A549 (cell line): ENCODE measurements around the gene CXCL6. TPM values are rescaled to one million over a fixed set of nuclear protein-coding genes. Genes with fewer than 3 reads are reported as not detected.

Experiments used
- ATAC-seq, 2 experiments: fragments of 200-7000 bp in 1 of 2; fragments of >200 bp in 1 of 2; cut with Nextera tagmentation in 1 of 2; cut with Tn5 transposase in 1 of 2; 3 replicates each; pipeline versions ENCODE4 v1.8.0 to v1.9.1; 2018 to 2020; ENCODE audit warnings: mild to moderate bottlenecking in 1 of 2, moderate library complexity in 1 of 2
- CTCF ChIA-PET: fragments of 300-600 bp; sonication (Branson Sonifier 250); formaldehyde crosslinking; extraction: SDS; loops from one replicate; lab custom pipeline; 2021; ENCODE audit warnings: antibody characterized with exemption, inconsistent platforms; lab: Yijun Ruan, JAX
- POLR2A ChIA-PET: fragments of 350-600 bp; formaldehyde crosslinking; extraction: SDS; loops from one replicate; lab custom pipeline; 2021; ENCODE audit warnings: antibody characterized with exemption, inconsistent platforms; lab: Yijun Ruan, JAX
- DNase-seq, 2 experiments: peaks; one replicate each; pipeline versions ENCODE4 v3.0.0 to v3.0.0-alpha.2; 2011 to 2016; ENCODE audit warnings: low read depth in 1 of 2, low spot score in 1 of 2
- FAIRE-seq: peaks from 2 replicates; lab custom pipeline; 2011; peaks lifted over from hg19 to GRCh38; lab: Jason Lieb, UNC
- H3K27ac ChIP-seq, 2 experiments: fragments of >200 bp; sonication (Bioruptor Twin); formaldehyde crosslinking; 3 replicates each; pipeline ENCODE4 v1.5.1; 2016 to 2017
- H3K4me1 ChIP-seq: fragments of >200 bp; sonication (Bioruptor Twin); formaldehyde crosslinking; 3 replicates; pipeline ENCODE4 v1.6.1; 2016
- H3K4me2 ChIP-seq: fragments of >200 bp; sonication (Bioruptor Twin); formaldehyde crosslinking; 3 replicates; pipeline ENCODE4 v1.6.1; 2016
- H3K4me3 ChIP-seq: fragments of >200 bp; sonication (Bioruptor Twin); formaldehyde crosslinking; 3 replicates; pipeline ENCODE4 v1.5.1; 2016
- H3K9me3 ChIP-seq: fragments of >200 bp; sonication (Bioruptor Twin); formaldehyde crosslinking; 3 replicates; pipeline ENCODE4 v1.6.1; 2016
- BCL3 ChIP-seq: fragments of >200 bp; sonication (Bioruptor Twin); formaldehyde crosslinking; IDR thresholded peaks from 3 replicates; pipeline ENCODE4 v1.6.1; 2016
- CBX8 ChIP-seq: fragments of 200-600 bp; sonication (generic); IDR thresholded peaks from 2 replicates; pipeline ENCODE4 v1.6.1; 2016
- CTCF ChIP-seq: fragments of >200 bp; sonication (Bioruptor Twin); formaldehyde crosslinking; IDR thresholded peaks from 3 replicates; pipeline ENCODE4 v1.5.1; 2016
- E2F6 ChIP-seq: IDR thresholded peaks from 2 replicates; pipeline ENCODE4 v1.6.1; 2012; ENCODE audit warnings: low read depth, borderline replicate concordance
- EHF ChIP-seq: fragments of 250-450 bp; sonication (Bioruptor Pico); IDR thresholded peaks from 2 replicates; pipeline ENCODE4 v1.5.0; 2020; ENCODE audit warnings: mild to moderate bottlenecking
- EHMT2 ChIP-seq: fragments of 200-600 bp; sonication (generic); IDR thresholded peaks from 2 replicates; pipeline ENCODE4 v1.6.1; 2016; ENCODE audit warnings: antibody characterized with exemption, low read depth, mild to moderate bottlenecking, moderate library complexity
- ELK1 ChIP-seq: fragments of 150-350 bp; IDR thresholded peaks from 2 replicates; pipeline ENCODE4 v1.6.1; 2014; ENCODE audit warnings: low read depth, mild to moderate bottlenecking, low read length
- EP300 ChIP-seq, 2 experiments: fragments of >200 bp; sonication (Bioruptor Twin); formaldehyde crosslinking; IDR thresholded peaks; 2 replicates in 1 of 2; 3 replicates in 1 of 2; pipeline ENCODE4 v1.6.1; 2016 to 2017
- ESRRA ChIP-seq: fragments of 150-350 bp; IDR thresholded peaks from 2 replicates; pipeline ENCODE4 v1.6.1; 2014; ENCODE audit warnings: mild to moderate bottlenecking, low read length, borderline replicate concordance
- FOSB ChIP-seq: fragments of 250-450 bp; sonication (Bioruptor Pico); IDR thresholded peaks from 2 replicates; pipeline ENCODE4 v1.5.0; 2020; ENCODE audit warnings: mild to moderate bottlenecking, moderate library complexity
- FOXS1 ChIP-seq: fragments of 250-450 bp; sonication (Bioruptor Pico); IDR thresholded peaks from 2 replicates; pipeline ENCODE4 v1.5.0; 2020; ENCODE audit warnings: mild to moderate bottlenecking, moderate library complexity
- GATA3 ChIP-seq: IDR thresholded peaks from 2 replicates; pipeline ENCODE4 v1.6.1; 2012; ENCODE audit warnings: borderline replicate concordance
- HDAC2 ChIP-seq: fragments of 200-600 bp; sonication (generic); IDR thresholded peaks from 2 replicates; pipeline ENCODE4 v1.6.1; 2016
- HEYL ChIP-seq: fragments of 250-450 bp; sonication (Bioruptor Pico); IDR thresholded peaks from 2 replicates; pipeline ENCODE4 v1.8.0; 2021; ENCODE audit warnings: mild to moderate bottlenecking, moderate library complexity
- HOXB13 ChIP-seq: fragments of 250-450 bp; sonication (Bioruptor Pico); IDR thresholded peaks from 2 replicates; pipeline ENCODE4 v1.5.0; 2020; ENCODE audit warnings: low read depth, mild to moderate bottlenecking, moderate library complexity
- HOXB5 ChIP-seq: fragments of 250-450 bp; sonication (Bioruptor Pico); IDR thresholded peaks from 2 replicates; pipeline ENCODE4 v1.5.0; 2020; ENCODE audit warnings: mild to moderate bottlenecking, moderate library complexity
- JUN ChIP-seq, 2 experiments: fragments of >200 bp; sonication (Bioruptor Twin); formaldehyde crosslinking; IDR thresholded peaks; 2 replicates in 1 of 2; 3 replicates in 1 of 2; pipeline ENCODE4 v1.6.1; 2016 to 2017
- JUNB ChIP-seq: fragments of >200 bp; sonication (Bioruptor Twin); formaldehyde crosslinking; IDR thresholded peaks from 2 replicates; pipeline ENCODE4 v1.6.1; 2016
- KDM5A ChIP-seq: fragments of 200-600 bp; sonication (generic); IDR thresholded peaks from 2 replicates; pipeline ENCODE4 v1.6.1; 2016; ENCODE audit warnings: antibody characterized with exemption, mild to moderate bottlenecking
- MAFK ChIP-seq: fragments of 450-650 bp; IDR thresholded peaks from 2 replicates; pipeline ENCODE4 v1.6.1; 2014; ENCODE audit not compliant: partially characterized antibody
- MAX ChIP-seq: IDR thresholded peaks from 2 replicates; pipeline ENCODE4 v1.6.1; 2012
- MAZ ChIP-seq: fragments of 150-350 bp; IDR thresholded peaks from 2 replicates; pipeline ENCODE4 v1.6.1; 2014; ENCODE audit warnings: antibody characterized with exemption, low read depth, low read length, borderline replicate concordance
- NFE2L2 ChIP-seq: fragments of 150-350 bp; conservative IDR thresholded peaks from 2 replicates; pipeline ENCODE4 v1.6.1; 2014; ENCODE audit warnings: low read length
- NPAS2 ChIP-seq: fragments of 250-450 bp; sonication (Bioruptor Pico); IDR thresholded peaks from 2 replicates; pipeline ENCODE4 v1.8.0; 2022; ENCODE audit warnings: mild to moderate bottlenecking, moderate library complexity, borderline replicate concordance
- PBX3 ChIP-seq: IDR thresholded peaks from 2 replicates; pipeline ENCODE4 v1.6.1; 2012
- PHF8 ChIP-seq: fragments of 200-600 bp; sonication (generic); IDR thresholded peaks from 2 replicates; pipeline ENCODE4 v1.6.1; 2016; ENCODE audit warnings: low read depth, mild to moderate bottlenecking, antibody characterized with exemption, moderate library complexity, borderline replicate concordance
- RARB ChIP-seq: fragments of 250-450 bp; sonication (Bioruptor Pico); IDR thresholded peaks from 2 replicates; pipeline ENCODE4 v1.8.0; 2021; ENCODE audit warnings: mild to moderate bottlenecking, moderate library complexity
- RNF2 ChIP-seq: fragments of 200-600 bp; sonication (generic); IDR thresholded peaks from 2 replicates; pipeline ENCODE4 v1.6.1; 2016; ENCODE audit warnings: low read depth, mild to moderate bottlenecking, antibody characterized with exemption, moderate library complexity, borderline replicate concordance
- USF2 ChIP-seq: fragments of 450-650 bp; IDR thresholded peaks from 2 replicates; pipeline ENCODE4 v1.6.1; 2014; ENCODE audit warnings: antibody characterized with exemption
- ZFP36 ChIP-seq: fragments of 450-650 bp; IDR thresholded peaks from 2 replicates; pipeline ENCODE4 v1.6.1; 2014; ENCODE audit warnings: borderline replicate concordance; ENCODE audit not compliant: partially characterized antibody
- WGBS: methylation state at CpG from one replicate; pipeline ENCODE4 v1.1.6; 2017; ENCODE audit errors: missing lambda C conversion rate; 5-methylcytosine and 5-hydroxymethylcytosine counted together
- polyA plus RNA-seq, 4 experiments: library from polyadenylated mRNA; depleted of rRNA in 3 of 4; stranded (reverse); fragments of >200 nt; fragmentation: RNase III in 1 of 4; extraction: RNeasy Plus Mini Kit Qiagen cat#74134 plus additional on column Dnase treatment in 1 of 4; gene quantifications; 2 replicates in 3 of 4; 3 replicates in 1 of 4; pipeline ENCODE4 v1.2.3, GENCODE V29; 2011 to 2017

The CXCL6 gene
- polyA plus RNA-seq, 2 of the 4 experiments (the other 2 are of a cell fraction), result 0.06 TPM; not detected in 1

- H3K9me3 ChIP-seq, result no peaks in the 10 kb centered on the region
- no peak for ATAC-seq
- ChIA-PET POLR2A (no interaction called here), CTCF (interaction anchor here (1.3 kb wide), 1 partner anchor 9 kb away, joined by 3 read pairs; no protein-coding TSS in a partner anchor)
- FAIRE-seq, result no peak
- no peak overlapping the region for H3K27ac ChIP-seq
- WGBS, result 82% methylated on average over 1 of the region's 1 CpG
- no peak overlapping the region for H3K4me2 ChIP-seq
- no peaks in the 10 kb centered on the region for H3K4me1 ChIP-seq
- no peak for DNase-seq
- H3K4me3 ChIP-seq, result no peak overlapping the region
- TF ChIP-seq EHF, result no peak
- TF ChIP-seq EP300 (IDR thresholded peaks at IDR 0.05), result no peak
- no peak for TF ChIP-seq RNF2
- TF ChIP-seq FOSB (CRISPR knock-in tag), result no peak
- no peak for TF ChIP-seq KDM5A
- TF ChIP-seq BCL3, result no peak
- TF ChIP-seq HEYL, result no peak
- no peak for TF ChIP-seq USF2
- no peak for TF ChIP-seq ELK1
- no peak for TF ChIP-seq JUNB
- no peak for TF ChIP-seq MAZ
- TF ChIP-seq HOXB5, result no peak
- no peak for TF ChIP-seq NFE2L2
- TF ChIP-seq HOXB13 (CRISPR knock-in tag), result no peak
- no peak for TF ChIP-seq PHF8
- no peak for TF ChIP-seq CTCF
- TF ChIP-seq MAX, result no peak
- no peak for TF ChIP-seq JUN (IDR thresholded peaks at IDR 0.05)
- TF ChIP-seq FOXS1, result no peak
These were observed 3.7 kb upstream of the CXCL6 start for GRCh38 chr4:73832651-73833237.

GRCh38 chr4:73839071-73839470 is 2.6 kb downstream of the CXCL6 start:
- H3K4me3 ChIP-seq, result no peak overlapping the region
- WGBS, result 74% methylated on average over 5 of the region's 5 CpGs
- TF ChIP-seq CTCF (no peak), NFE2L2 (no peak), ZFP36 (no peak), MAFK (no peak), ESRRA (no peak), RARB (no peak), PBX3 (no peak), KDM5A (no peak), HDAC2 (no peak), E2F6 (no peak), CBX8 (no peak), NPAS2 (CRISPR knock-in tag) (no peak), GATA3 (no peak), EHMT2 (no peak), HEYL (no peak)
- H3K4me2 ChIP-seq, result no peak overlapping the region
- DNase-seq (no peak), ATAC-seq (no peak), FAIRE-seq (no peak)
- no peak overlapping the region for H3K27ac ChIP-seq
- H3K4me1 ChIP-seq, result peaks cover 6% of the 10 kb centered on the region; the same call in 2 of the 3 replicates
- POLR2A ChIA-PET, result no interaction called here
- CTCF ChIA-PET, result no interaction called here
- H3K9me3 ChIP-seq, result no peaks in the 10 kb centered on the region
